B cell (primary cell): Measurements from ENCODE around the gene DPP4. TPM values are rescaled to one million over a fixed set of nuclear protein-coding genes. Genes with fewer than 3 reads are reported as not detected.

Experiments used
- ATAC-seq: fragments of 200-7000 bp; cut with Tn5 transposase; one replicate; pipeline ENCODE4 v1.10.0; 2021; ENCODE audit warnings: low read depth, mild to moderate bottlenecking, moderate number of reproducible peaks, moderate library complexity
- CTCF ChIA-PET: fragments of 350-600 bp; sonication (Branson Sonifier 250); formaldehyde crosslinking; loops from one replicate; lab custom pipeline; 2021; ENCODE audit warnings: antibody characterized with exemption, inconsistent platforms; lab: Charles Lee
- POLR2A ChIA-PET: fragments of 350-600 bp; sonication (Branson Sonifier 250); formaldehyde crosslinking; loops from one replicate; lab custom pipeline; 2021; ENCODE audit warnings: antibody characterized with exemption; lab: Charles Lee
- DNase-seq: peaks from one replicate; pipeline ENCODE4 v3.0.0; 2013
- H2AFZ ChIP-seq: 2 replicates; pipeline ENCODE4 v1.6.1; 2012; ENCODE audit warnings: mild to moderate bottlenecking, low read depth, low read length; ENCODE audit not compliant: insufficient read depth, poor library complexity, severe bottlenecking
- H3K27ac ChIP-seq, 2 donors: 1 replicate in 1 of 2; 2 replicates in 1 of 2; pipeline ENCODE4 v1.5.1; 2012 to 2013; ENCODE audit warnings: low read length in 2 of 2, mild to moderate bottlenecking in 2 of 2, moderate library complexity in 1 of 2
- H3K27me3 ChIP-seq, 4 experiments: fragments of 200-600 bp in 1 of 4; sonication (generic) in 1 of 4; replicated peaks in 1 of 4; 1 replicate in 2 of 4; 2 replicates in 2 of 4; pipeline versions ENCODE4 v1.6.1 to v1.7.0; 2013 to 2016; ENCODE audit warnings: low read length in 3 of 4, mild to moderate bottlenecking in 2 of 4, mixed read lengths in 1 of 4, moderate library complexity in 1 of 4; ENCODE audit not compliant: insufficient read depth in 4 of 4, control insufficient read depth in 3 of 4; ENCODE audit errors: control extremely low read depth in 1 of 4
- H3K36me3 ChIP-seq, 2 experiments: replicated peaks in 1 of 2; 1 replicate in 1 of 2; 2 replicates in 1 of 2; pipeline versions ENCODE4 v1.6.1 to v1.7.1; 2013; ENCODE audit warnings: low read length in 1 of 2; ENCODE audit not compliant: insufficient read depth in 2 of 2, control insufficient read depth in 1 of 2; ENCODE audit errors: control extremely low read depth in 1 of 2, extremely low read depth in 1 of 2
- H3K4me1 ChIP-seq, 2 donors: fragments of 200-600 bp in 1 of 2; sonication (generic) in 1 of 2; 1 replicate in 1 of 2; 2 replicates in 1 of 2; pipeline versions ENCODE4 v1.5.1 to v1.6.1; 2013 to 2017; ENCODE audit warnings: low read length in 2 of 2; ENCODE audit not compliant: control insufficient read depth in 2 of 2, insufficient read depth in 2 of 2
- H3K4me2 ChIP-seq: replicated peaks from 2 replicates; pipeline ENCODE3; 2012; ENCODE audit warnings: mild to moderate bottlenecking, low read depth, low read length; ENCODE audit not compliant: poor library complexity, severe bottlenecking
- H3K4me3 ChIP-seq, 5 experiments: fragments of 200-600 bp in 1 of 5; sonication (generic) in 1 of 5; 1 replicate in 3 of 5; 2 replicates in 2 of 5; pipeline versions ENCODE4 v1.5.1 to v1.7.0; 2011 to 2016; ENCODE audit warnings: low read length in 4 of 5, mild to moderate bottlenecking in 4 of 5, low read depth in 2 of 5, control low read depth in 1 of 5, moderate library complexity in 1 of 5; ENCODE audit not compliant: insufficient read depth in 1 of 5; ENCODE audit errors: control extremely low read depth in 1 of 5, extremely low read depth in 1 of 5
- H3K79me2 ChIP-seq: fragments of 200-600 bp; sonication (generic); one replicate; pipeline ENCODE4 v1.6.0; 2016; ENCODE audit warnings: low read length; ENCODE audit not compliant: control insufficient read depth, insufficient read depth
- H3K9ac ChIP-seq: fragments of 200-600 bp; sonication (generic); 2 replicates; pipeline ENCODE4 v1.6.1; 2017; ENCODE audit warnings: mild to moderate bottlenecking, low read length, moderate library complexity
- H3K9me3 ChIP-seq, 3 donors: one replicate each; pipeline versions ENCODE4 v1.6.1 to v1.7.1; 2013; ENCODE audit warnings: low read length in 2 of 3; ENCODE audit not compliant: control insufficient read depth in 2 of 3, insufficient read depth in 1 of 3; ENCODE audit errors: control extremely low read depth in 1 of 3
- H4K20me1 ChIP-seq: 2 replicates; pipeline ENCODE4 v1.6.0; 2012; ENCODE audit warnings: mild to moderate bottlenecking, low read length; ENCODE audit not compliant: insufficient read depth, control insufficient read depth, poor library complexity, severe bottlenecking
- H3K27ac Mint-ChIP-seq: one replicate; pipeline ENCODE4 v1.8.0; 2021; ENCODE audit warnings: mixed read lengths
- H3K27me3 Mint-ChIP-seq: one replicate; pipeline ENCODE4 v1.8.0; 2021; ENCODE audit warnings: mixed read lengths
- H3K4me1 Mint-ChIP-seq: one replicate; pipeline ENCODE4 v1.8.0; 2021; ENCODE audit warnings: mixed read lengths
- H3K4me3 Mint-ChIP-seq: one replicate; pipeline ENCODE4 v1.8.0; 2021; ENCODE audit warnings: mixed read lengths
- H3K9me3 Mint-ChIP-seq: one replicate; pipeline ENCODE4 v1.8.0; 2022; ENCODE audit warnings: mixed read lengths; ENCODE audit not compliant: insufficient read depth
- CTCF ChIP-seq: fragments of 200-600 bp; IDR thresholded peaks from one replicate; pipeline ENCODE4 v1.8.0; 2022; ENCODE audit warnings: antibody characterized with exemption, mild to moderate bottlenecking
- EZH2 ChIP-seq: IDR thresholded peaks from 2 replicates; pipeline ENCODE4 v1.6.1; 2012; ENCODE audit warnings: borderline replicate concordance, low read depth, mild to moderate bottlenecking, moderate library complexity, low read length; ENCODE audit not compliant: insufficient read depth, poor library complexity, severe bottlenecking
- WGBS: methylation state at CpG from one replicate; pipeline ENCODE4 v1.1.5; 2013; ENCODE audit warnings: missing lambda C conversion rate; ENCODE audit not compliant: insufficient coverage; 5-methylcytosine and 5-hydroxymethylcytosine counted together
- intact Hi-C: fragments of 100-400 bp; cut with micrococcal nuclease; formaldehyde crosslinking; loops from one replicate; pipeline ENCODE4 v1.10.0; 2022
- polyA plus RNA-seq: library from polyadenylated mRNA; depleted of rRNA; stranded (reverse); fragments of >200 nt; gene quantifications from 2 replicates; pipeline ENCODE4 v1.2.3, GENCODE V29; 2012
- total RNA-seq, 2 donors: library from RNA; stranded (reverse); fragments of 120-200 nt in 1 of 2; gene quantifications; 1 replicate in 1 of 2; 2 replicates in 1 of 2; pipeline versions ENCODE4 v1.2.3 to v1.2.4, GENCODE V29; 2013 to 2022

The DPP4 gene
- total and polyA plus RNA-seq, 2 donors (not counting 1 experiment from before 2014, with no cell fraction given) = 0.18 to 1.2 TPM

- H3K4me3 ChIP-seq = no peak overlapping the region
- no peaks in the 10 kb centered on the region for H4K20me1 ChIP-seq
- no peaks in the 10 kb centered on the region for H3K4me1 ChIP-seq
- H3K9me3 ChIP-seq = no peaks in the 10 kb centered on the region
- TF ChIP-seq EZH2 = no peak
- no peak for TF ChIP-seq CTCF
- H3K36me3 ChIP-seq = no peaks in the 10 kb centered on the region
- peaks cover 0 to 3% (median 0%) of the 10 kb centered on the region in 4 experiments for H3K27me3 ChIP-seq
- Mint-ChIP-seq H3K4me3 (no peak overlapping the region), H3K9me3 (no peaks in the 10 kb centered on the region), H3K27me3 (peaks cover under 1% of the 10 kb centered on the region), H3K27ac (no peak overlapping the region), H3K4me1 (no peaks in the 10 kb centered on the region)
- no peak overlapping the region for H3K27ac ChIP-seq
- CTCF ChIA-PET = no interaction called here
- H2AFZ ChIP-seq = no peak overlapping the region
- 87% methylated on average over 5 of the region's 5 CpGs for WGBS
- H3K4me2 ChIP-seq = no peak overlapping the region
- ATAC-seq = no peak
- no peak for DNase-seq
- POLR2A ChIA-PET = no interaction called here
- no peaks in the 10 kb centered on the region for H3K79me2 ChIP-seq
- H3K9ac ChIP-seq = no peak overlapping the region
- intact Hi-C loops = no loop called here
These were observed 18.0 kb upstream of the DPP4 start for GRCh38 chr2:162092008-162092390.

DNA sequence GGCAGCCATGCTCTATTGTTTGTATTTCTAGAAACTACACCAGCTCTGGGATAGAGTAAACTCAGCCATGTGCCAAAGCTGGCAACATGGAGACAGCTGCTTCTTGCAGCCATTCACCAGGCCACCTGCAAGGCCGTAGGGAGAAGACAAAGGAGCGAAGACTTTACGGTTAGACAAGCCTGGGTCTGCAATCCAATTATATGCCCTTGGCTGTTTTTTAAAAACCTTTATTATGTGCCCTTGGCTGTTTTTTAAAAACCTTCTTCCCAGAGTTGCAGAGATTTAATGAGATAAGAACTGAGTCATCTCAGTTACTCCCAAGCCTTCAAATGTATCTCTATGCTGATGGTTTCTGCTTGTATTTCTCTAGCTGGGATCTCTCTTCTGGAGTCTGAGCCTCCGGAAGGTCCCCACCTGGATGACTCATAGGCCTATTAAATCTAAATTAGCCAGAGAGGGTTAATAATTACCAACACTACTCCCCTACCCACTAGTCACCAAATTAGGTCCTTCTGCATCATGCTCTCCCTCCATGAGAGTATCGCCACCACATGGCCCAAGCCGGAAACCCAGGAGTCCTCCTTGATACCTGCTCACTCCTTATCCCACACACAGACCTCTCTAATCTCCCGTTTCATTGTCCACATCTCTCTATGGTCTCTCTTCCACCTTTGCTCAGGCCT, 17.5 kb upstream of the DPP4 start:
- Histone ChIP-seq H3K9me3 (no peaks in the 10 kb centered on the region), H3K79me2 (no peaks in the 10 kb centered on the region), H3K9ac (no peak overlapping the region), H3K36me3 (no peaks in the 10 kb centered on the region), H3K27me3 (peaks cover 0 to 3% (median 0%) of the 10 kb centered on the region in 4 experiments), H4K20me1 (no peaks in the 10 kb centered on the region), H3K4me1 (no peaks in the 10 kb centered on the region), H3K4me2 (no peak overlapping the region), H3K4me3 (no peak overlapping the region), H3K27ac (no peak overlapping the region), H2AFZ (no peak overlapping the region)
- no peak overlapping the region for H3K4me3 Mint-ChIP-seq
- intact Hi-C loops = no loop called here
- ChIA-PET POLR2A (no interaction called here), CTCF (no interaction called here)
- no peak overlapping the region for H3K27ac Mint-ChIP-seq
- H3K27me3 Mint-ChIP-seq = peaks cover 4% of the 10 kb centered on the region
- TF ChIP-seq CTCF (no peak), EZH2 (no peak)
- DNase-seq (no peak), ATAC-seq (no peak)
- H3K4me1 Mint-ChIP-seq = no peaks in the 10 kb centered on the region
- no peaks in the 10 kb centered on the region for H3K9me3 Mint-ChIP-seq
- 95% methylated on average over 6 of the region's 7 CpGs for WGBS
